HL-60 (cell line): ENCODE data around the gene SHISA4.

Experiments
- CTCF ChIP-seq: IDR thresholded peaks from one replicate; pipeline ENCODE4 v1.5.1; 2011; ENCODE audit warnings: low read length, control low read depth, inconsistent platforms; ENCODE audit not compliant: insufficient read depth
- GABPA ChIP-seq: IDR thresholded peaks from 2 replicates; pipeline ENCODE4 v1.6.1; 2012; ENCODE audit warnings: low read depth
- POLR2AphosphoS5 ChIP-seq: IDR thresholded peaks from 2 replicates; pipeline ENCODE4 v1.6.1; 2012; ENCODE audit warnings: low read depth
- REST ChIP-seq: IDR thresholded peaks from 2 replicates; pipeline ENCODE4 v1.6.1; 2012; ENCODE audit warnings: low read depth; ENCODE audit not compliant: insufficient replicate concordance
- SPI1 ChIP-seq: IDR thresholded peaks from 2 replicates; pipeline ENCODE4 v1.6.1; 2012; ENCODE audit warnings: low read depth, mild to moderate bottlenecking, borderline replicate concordance

GRCh38 chr1:201925981-201926645 lies 37.4 kb downstream of the SHISA4 start:
- TF ChIP-seq CTCF (no peak), POLR2AphosphoS5 (no peak), GABPA (no peak), REST (no peak), SPI1 (no peak)
